SW 1271 (cell line): ENCODE results near the gene ATP10A.
"Not testable (repeated sequence)": the region's sequence is repeated elsewhere in the genome, so short reads cannot be mapped to it uniquely, and the experiment has no call there.

ENCODE experiments used
- DNase-seq, 2 experiments: peaks; one replicate each; lab custom pipeline; 2025; lab: John Stamatoyannopoulos, UW

Gene ATP10A

GRCh38 chr15:25641762-25642161 is 221.4 kb downstream of the ATP10A start:
- DNase-seq = no peak

GRCh38 chr15:25641361-25641760 is 221.8 kb downstream of the ATP10A start:
- no peak for DNase-seq

GRCh38 chr15:25640959-25641358 is 222.2 kb downstream of the ATP10A start:
- not testable (repeated sequence) for DNase-seq

- no peak for DNase-seq
Observed at GRCh38 chr15:25640381-25640780, 222.7 kb downstream of the ATP10A start.

GRCh38 chr15:25636486-25636885 is 226.6 kb downstream of the ATP10A start:
- not testable (repeated sequence) for DNase-seq

GRCh38 chr15:25635191-25635590 is 227.9 kb downstream of the ATP10A start:
- no peak for DNase-seq

- no peak for DNase-seq
Observed at GRCh38 chr15:25633862-25634261, 229.3 kb downstream of the ATP10A start.

- DNase-seq = no peak
Observed at GRCh38 chr15:25631971-25632370, 231.2 kb downstream of the ATP10A start.
